GM12878 (cell line): Measurements from ENCODE around the gene MTF1. TPM values are rescaled to one million over a fixed set of nuclear protein-coding genes. Genes with fewer than 3 reads are reported as not detected.

ENCODE experiments used
- ATAC-seq: fragments of 200-7000 bp; cut with Tn5 transposase; 3 replicates; pipeline ENCODE4 v1.9.1; 2020; ENCODE audit warnings: mild to moderate bottlenecking, moderate library complexity
- BruUV-seq: library from RNA; stranded (reverse); fragments of 400-500 nt; replicated peaks from 2 replicates; lab custom pipeline; 2021; lab: Mats Ljungman, UMichigan
- CTCF ChIA-PET: fragments of 300-600 bp; sonication (Branson Sonifier 250); formaldehyde crosslinking; extraction: SDS; loops from one replicate; lab custom pipeline; 2021; ENCODE audit warnings: inconsistent platforms; lab: Yijun Ruan, JAX
- POLR2A ChIA-PET: fragments of 350-600 bp; formaldehyde crosslinking; extraction: SDS; loops from one replicate; lab custom pipeline; 2021; ENCODE audit warnings: inconsistent platforms; lab: Charles Lee
- RAD21 ChIA-PET: fragments of 300-600 bp; sonication (Branson Sonifier 250); formaldehyde crosslinking; loops from one replicate; lab custom pipeline; 2023; ENCODE audit warnings: antibody characterized with exemption; ENCODE audit not compliant: unreplicated experiment; lab: Charles Lee
- SMC1A ChIA-PET: fragments of 300-600 bp; sonication (Branson Sonifier 250); formaldehyde crosslinking; loops from one replicate; lab custom pipeline; 2023; ENCODE audit not compliant: unreplicated experiment, uncharacterized antibody; lab: Charles Lee
- DNase-seq: peaks from one replicate; pipeline ENCODE4 v3.0.0-alpha.2; 2011; ENCODE audit warnings: low read depth, low spot score
- FAIRE-seq: peaks from 3 replicates; lab custom pipeline; 2011; peaks lifted over from hg19 to GRCh38; lab: Jason Lieb, UNC
- H2AFZ ChIP-seq: 2 replicates; pipeline ENCODE4 v1.6.0; 2011; ENCODE audit warnings: low read depth, low read length, control low read depth; ENCODE audit not compliant: control insufficient read depth
- H3K27ac ChIP-seq: 2 replicates; pipeline ENCODE4 v1.5.1; 2011; ENCODE audit warnings: control low read depth; ENCODE audit not compliant: control insufficient read depth, insufficient read depth
- H3K27me3 ChIP-seq, 2 experiments: replicated peaks in 1 of 2; 2 replicates each; pipeline versions ENCODE4 v1.6.0 to v1.6.1; 2011; ENCODE audit warnings: low read length in 1 of 2; ENCODE audit not compliant: control insufficient read depth in 2 of 2, insufficient read depth in 2 of 2
- H3K36me3 ChIP-seq, 2 experiments: 2 replicates each; pipeline ENCODE4 v1.5.1; 2011; ENCODE audit warnings: low read length in 1 of 2; ENCODE audit not compliant: control insufficient read depth in 2 of 2, insufficient read depth in 2 of 2
- H3K4me1 ChIP-seq: 2 replicates; pipeline ENCODE4 v1.6.1; 2011; ENCODE audit warnings: mild to moderate bottlenecking, low read length, moderate library complexity, mixed read lengths; ENCODE audit not compliant: control insufficient read depth, insufficient read depth
- H3K4me2 ChIP-seq: 2 replicates; pipeline ENCODE4 v1.6.0; 2011; ENCODE audit warnings: control low read depth; ENCODE audit not compliant: control insufficient read depth, insufficient read depth
- H3K4me3 ChIP-seq: fragments of 200-600 bp; sonication (generic); 2 replicates; pipeline ENCODE4 v1.5.1; 2016
- H3K79me2 ChIP-seq: 2 replicates; pipeline ENCODE4 v1.6.0; 2011; ENCODE audit warnings: low read length; ENCODE audit not compliant: control insufficient read depth, insufficient read depth
- H3K9ac ChIP-seq: 2 replicates; pipeline ENCODE4 v1.8.0; 2011; ENCODE audit warnings: low read length, control low read depth, mixed read lengths; ENCODE audit not compliant: control insufficient read depth, insufficient read depth
- H3K9me3 ChIP-seq: replicated peaks from 3 replicates; pipeline ENCODE4 v1.5.1; 2011; ENCODE audit warnings: mild to moderate bottlenecking, low read length; ENCODE audit not compliant: control insufficient read depth, insufficient read depth
- H4K20me1 ChIP-seq: 2 replicates; pipeline ENCODE4 v1.6.0; 2011; ENCODE audit not compliant: control insufficient read depth, insufficient read depth
- BHLHE40 ChIP-seq, 2 experiments: fragments of 450-650 bp in 1 of 2; IDR thresholded peaks; 2 replicates each; pipeline ENCODE4 v1.6.1; 2011 to 2017; ENCODE audit warnings: low read depth in 2 of 2, borderline replicate concordance in 1 of 2, improper control_type of control experiment in 1 of 2, low read length in 1 of 2, mild to moderate bottlenecking in 1 of 2
- DPF2 ChIP-seq: fragments of 450-650 bp; IDR thresholded peaks from 2 replicates; pipeline ENCODE4 v1.6.1; 2017; ENCODE audit warnings: mild to moderate bottlenecking
- EGR1 ChIP-seq, 2 experiments: IDR thresholded peaks; 1 replicate in 1 of 2; 2 replicates in 1 of 2; pipeline ENCODE4 v1.6.1; 2011 to 2012; ENCODE audit warnings: low read depth in 2 of 2, low read length in 2 of 2, borderline replicate concordance in 1 of 2, mild to moderate bottlenecking in 1 of 2, moderate library complexity in 1 of 2
- EP300 ChIP-seq, 2 experiments: fragments of 150-350 bp in 1 of 2; IDR thresholded peaks; 2 replicates each; pipeline ENCODE4 v1.6.1; 2011 to 2012; ENCODE audit warnings: low read depth in 2 of 2, low read length in 2 of 2, borderline replicate concordance in 1 of 2, improper control_type of control experiment in 1 of 2, inconsistent platforms in 1 of 2; ENCODE audit not compliant: control insufficient read depth in 1 of 2
- FOXK2 ChIP-seq: fragments of 450-650 bp; IDR thresholded peaks from 2 replicates; pipeline ENCODE4 v1.6.1; 2017; ENCODE audit warnings: mild to moderate bottlenecking, moderate library complexity
- HCFC1 ChIP-seq: fragments of 150-350 bp; IDR thresholded peaks from 2 replicates; pipeline ENCODE4 v1.6.1; 2014; ENCODE audit warnings: low read length
- KLF5 ChIP-seq: fragments of 450-650 bp; IDR thresholded peaks from 2 replicates; pipeline ENCODE4 v1.6.1; 2014; ENCODE audit warnings: mild to moderate bottlenecking; ENCODE audit not compliant: partially characterized antibody
- LARP7 ChIP-seq: fragments of 450-650 bp; IDR thresholded peaks from 2 replicates; pipeline ENCODE4 v1.6.1; 2017; ENCODE audit warnings: mild to moderate bottlenecking
- MTA3 ChIP-seq: IDR thresholded peaks from 2 replicates; pipeline ENCODE4 v1.6.1; 2012; ENCODE audit warnings: low read length, inconsistent platforms, borderline replicate concordance
- MYC ChIP-seq: IDR thresholded peaks from 2 replicates; pipeline ENCODE4 v1.6.1; 2011; ENCODE audit warnings: mild to moderate bottlenecking, low read length, moderate library complexity, inconsistent platforms; ENCODE audit not compliant: insufficient read depth, insufficient replicate concordance, insufficient read length, severe bottlenecking
- NRF1 ChIP-seq: conservative IDR thresholded peaks from 2 replicates; pipeline ENCODE4 v1.6.1; 2011; ENCODE audit warnings: mild to moderate bottlenecking, low read depth, low read length, improper control_type of control experiment
- POLR2A ChIP-seq: IDR thresholded peaks from 2 replicates; pipeline ENCODE4 v1.6.1; 2011; ENCODE audit warnings: low read depth, mild to moderate bottlenecking, low read length
- POU2F2 ChIP-seq: IDR thresholded peaks from 3 replicates; pipeline ENCODE4 v1.6.1; 2011; ENCODE audit warnings: low read depth, mild to moderate bottlenecking, low read length, borderline replicate concordance
- RB1 ChIP-seq: fragments of 450-650 bp; formaldehyde crosslinking; IDR thresholded peaks from 2 replicates; pipeline ENCODE4 v1.6.1; 2017; ENCODE audit warnings: mild to moderate bottlenecking, borderline replicate concordance
- RELA ChIP-seq: fragments of 450-650 bp; IDR thresholded peaks from 2 replicates; pipeline ENCODE4 v1.8.0; 2014; ENCODE audit warnings: borderline replicate concordance; ENCODE audit not compliant: partially characterized antibody
- SMAD5 ChIP-seq: IDR thresholded peaks from 2 replicates; pipeline ENCODE4 v1.6.1; 2016; ENCODE audit warnings: antibody characterized with exemption, low read depth
- SMARCA5 ChIP-seq: fragments of 450-650 bp; IDR thresholded peaks from 2 replicates; pipeline ENCODE4 v1.6.1; 2017; ENCODE audit warnings: mild to moderate bottlenecking
- SREBF1 ChIP-seq: IDR thresholded peaks from 2 replicates; pipeline ENCODE4 v1.6.1; 2012; ENCODE audit warnings: mild to moderate bottlenecking, low read length
- STAT1 ChIP-seq: fragments of 450-650 bp; conservative IDR thresholded peaks from 2 replicates; pipeline ENCODE4 v1.6.1; 2014; ENCODE audit warnings: antibody characterized with exemption, mild to moderate bottlenecking
- TCF3 ChIP-seq: IDR thresholded peaks from 2 replicates; pipeline ENCODE4 v1.6.1; 2012; ENCODE audit warnings: low read depth, mild to moderate bottlenecking, low read length, borderline replicate concordance; ENCODE audit not compliant: insufficient read depth
- YBX1 ChIP-seq: fragments of 450-650 bp; IDR thresholded peaks from 2 replicates; pipeline ENCODE4 v1.6.1; 2016; ENCODE audit warnings: antibody characterized with exemption
- YY1 ChIP-seq: IDR thresholded peaks from 2 replicates; pipeline ENCODE4 v1.6.1; 2011; ENCODE audit warnings: low read depth, mild to moderate bottlenecking, low read length
- ZNF217 ChIP-seq: fragments of 450-650 bp; IDR thresholded peaks from 2 replicates; pipeline ENCODE4 v1.6.1; 2017; ENCODE audit warnings: antibody characterized with exemption, mild to moderate bottlenecking
- WGBS: methylation state at CpG from one replicate; pipeline ENCODE4 v1.1.6; 2016; ENCODE audit warnings: low lambda C conversion rate; ENCODE audit not compliant: insufficient replicate concordance, insufficient coverage; ENCODE audit errors: missing lambda C conversion rate; 5-methylcytosine and 5-hydroxymethylcytosine counted together
- in situ Hi-C: fragments of 300-500 bp; cut with MboI; formaldehyde crosslinking; loops from 9 replicates; pipeline ENCODE4 v1.14.3; 2018; ENCODE audit warnings: mixed read lengths
- intact Hi-C: fragments of 100-400 bp; cut with micrococcal nuclease; formaldehyde crosslinking; loops from one replicate; pipeline ENCODE4 v1.14.2; 2022; ENCODE audit not compliant: unreplicated experiment
- polyA plus RNA-seq, 11 experiments: library from polyadenylated mRNA; depleted of rRNA in 4 of 11; unstranded in 6 of 11; stranded (reverse) in 5 of 11; fragments of >200 nt; fragmentation: Nextera tagmentation in 4 of 11; fragmentation: Illumina TruSeq in 1 of 11; extraction: Ambion mirVana in 4 of 11; extraction: Trizol in 1 of 11; gene quantifications; 1 replicate in 1 of 11; 2 replicates in 10 of 11; pipeline versions ENCODE4 v1.2.1 to v1.2.3, GENCODE V29; 2011 to 2016; ENCODE audit warnings: inconsistent platforms in 2 of 11, missing spikeins in 2 of 11, low read depth in 1 of 11
- total RNA-seq, 4 experiments: library from RNA; depleted of rRNA in 3 of 4; stranded (reverse); fragments of >200 nt in 3 of 4; fragmentation: Illumina TruSeq in 1 of 4; extraction: Trizol in 1 of 4; gene quantifications; 2 replicates each; pipeline versions ENCODE4 v1.2.1 to v1.2.3, GENCODE V29; 2013 to 2021
- TF ChIP-seq, protein P1 (sequence below): IDR thresholded peaks from 2 replicates; pipeline ENCODE4 v1.6.1; 2011; ENCODE audit warnings: borderline replicate concordance, low read depth, mild to moderate bottlenecking, moderate library complexity, mixed read lengths, low read length; ENCODE audit not compliant: insufficient read depth; ENCODE audit errors: extremely low read length

The MTF1 gene
- total and polyA plus RNA-seq, 10 of the 15 experiments (the other 5 are each of a cell fraction or from before 2014, with no cell fraction given): 2.2 to 20.4 (median 6.7) TPM

DNA sequence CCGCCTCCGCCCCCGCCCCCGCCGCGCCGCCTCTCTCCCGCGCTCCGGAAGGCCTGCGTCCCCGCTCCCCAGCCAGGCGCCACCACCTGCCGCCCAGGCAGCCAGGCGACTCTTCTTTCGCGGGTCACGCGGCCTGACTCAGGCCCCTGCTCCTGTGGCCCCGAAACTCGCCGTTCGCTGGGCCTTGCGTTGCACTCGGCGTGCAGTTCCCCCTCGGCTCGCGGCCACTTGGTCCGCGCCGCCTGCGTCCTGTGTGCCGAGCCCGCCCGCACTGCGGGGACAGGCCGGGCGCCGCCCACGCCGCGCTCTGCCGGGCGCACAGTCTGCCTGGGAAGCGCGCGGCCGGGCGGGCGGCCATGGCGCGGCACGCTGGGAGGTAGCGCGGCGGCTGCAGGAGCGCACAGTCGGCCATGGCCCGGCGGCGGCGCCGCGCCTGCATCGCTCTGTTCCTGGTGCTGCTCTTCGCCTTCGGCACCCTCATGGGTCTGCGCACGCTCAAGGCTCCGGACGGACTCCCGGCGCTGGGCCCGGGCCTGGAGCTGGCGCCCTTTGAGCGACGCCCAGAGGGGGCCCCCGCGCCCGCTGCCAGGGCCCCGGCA is 65.5 kb downstream of the MTF1 start, which contains the start of gene MANEAL:
Gene MANEAL, plus strand, starts transcription at position 75 of the 599 bp plus-strand sequence. Its CDS starts 336 bp downstream, at position 411.
- H4K20me1 ChIP-seq: no peaks in the 10 kb centered on the region
- RAD21 ChIA-PET: interaction anchor here (1.3 to 1.4 kb wide), 2 partner anchors 14 to 66 kb away, joined by 4 read pairs; partner anchors contain the start of genes C1orf122, MTF1 and YRDC
- DNase-seq (no peak), FAIRE-seq (no peak), ATAC-seq (peak; percentile 87)
- H3K4me2 ChIP-seq: peak within 1 kb of the TSS; percentile 85
- in situ Hi-C loops (no loop called here), intact Hi-C loops (no loop called here)
- no peaks in the 10 kb centered on the region for H3K36me3 ChIP-seq
- SMC1A ChIA-PET: interaction anchor here (0.7 kb wide), 1 partner anchor 16 kb away, joined by 4 read pairs; no protein-coding TSS in a partner anchor
- H3K27me3 ChIP-seq: no peaks in the 10 kb centered on the region; a peak in 1 of 4 replicates
- H3K4me1 ChIP-seq: peaks cover 17% of the 10 kb centered on the region
- WGBS: 2% methylated on average over 45 of the region's 82 CpGs
- CTCF ChIA-PET: interaction anchor here (0.7 to 1.1 kb wide), 3 partner anchors 57 to 112 kb away, joined by 4 read pairs; no protein-coding TSS in a partner anchor
- H3K27ac ChIP-seq: no peak within 1 kb of the TSS
- no peaks in the 10 kb centered on the region; the same call in 1 of the 2 replicates for H3K79me2 ChIP-seq
- POLR2A ChIA-PET: no interaction called here
- H2AFZ ChIP-seq: peak within 1 kb of the TSS; percentile 84
- no peaks in the 10 kb centered on the region for H3K9me3 ChIP-seq
- H3K9ac ChIP-seq: peak within 1 kb of the TSS; percentile 56; the same call in 1 of the 2 replicates
- BruUV-seq: no TSS peak
- peak within 1 kb of the TSS; percentile 68 for H3K4me3 ChIP-seq
- TF ChIP-seq SMAD5: no peak
- peak; percentile 78; the same call in 1 of the 2 replicates for TF ChIP-seq ZNF217
- TF ChIP-seq SREBF1: no peak
- TF ChIP-seq, protein P1, sequence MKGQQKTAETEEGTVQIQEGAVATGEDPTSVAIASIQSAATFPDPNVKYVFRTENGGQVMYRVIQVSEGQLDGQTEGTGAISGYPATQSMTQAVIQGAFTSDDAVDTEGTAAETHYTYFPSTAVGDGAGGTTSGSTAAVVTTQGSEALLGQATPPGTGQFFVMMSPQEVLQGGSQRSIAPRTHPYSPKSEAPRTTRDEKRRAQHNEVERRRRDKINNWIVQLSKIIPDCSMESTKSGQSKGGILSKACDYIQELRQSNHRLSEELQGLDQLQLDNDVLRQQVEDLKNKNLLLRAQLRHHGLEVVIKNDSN: peak; percentile 33
- peak; percentile 90 for TF ChIP-seq YY1
- no peak for TF ChIP-seq EP300 (IDR thresholded peaks at IDR 0.05; ENCODE audit: borderline replicate concordance in 1 of 2, control insufficient read depth in 1 of 2, low read depth in 2 of 2, low read length in 2 of 2)
- TF ChIP-seq POU2F2: no peak
- peak; percentile 87; the same call in 1 of the 2 replicates for TF ChIP-seq RB1
- 0 out of 2 replicates have a peak, but pooled peaks have one; percentile 31 for TF ChIP-seq STAT1
- no peak for TF ChIP-seq NRF1
- no peak for TF ChIP-seq MTA3
- peak; percentile 53; the same call in 1 of the 2 replicates for TF ChIP-seq TCF3
- peak; percentile 24; the same call in 1 of the 2 replicates for TF ChIP-seq HCFC1
- TF ChIP-seq KLF5: peak; percentile 75
- TF ChIP-seq POLR2A: peak; percentile 69
- TF ChIP-seq BHLHE40 (IDR thresholded peaks at IDR 0.05; ENCODE audit: borderline replicate concordance in 1 of 2, low read depth in 2 of 2, low read length in 1 of 2): peak; percentile 20 to 82; a peak in 2 of 4 replicates
- TF ChIP-seq SMARCA5: 0 out of 2 replicates have a peak, but pooled peaks have one; percentile 67
- peak in 1 of 2 experiments; percentile 92; a peak in 2 of 3 replicates for TF ChIP-seq EGR1 (IDR thresholded peaks at IDR 0.05; ENCODE audit: borderline replicate concordance in 1 of 2, low read depth in 2 of 2, low read length in 2 of 2)
- TF ChIP-seq MYC: peak; percentile 49
- peak; percentile 93 for TF ChIP-seq LARP7
- no peak for TF ChIP-seq YBX1
- peak; percentile 73 for TF ChIP-seq DPF2
- peak; percentile 62 for TF ChIP-seq FOXK2
- peak; percentile 15 for TF ChIP-seq RELA
